AG09319 (cell line): ENCODE measurements around the gene RHOB.

ENCODE experiments used
- DNase-seq: peaks from one replicate; pipeline ENCODE4 v3.0.0-alpha.2; 2010; ENCODE audit warnings: low read depth; ENCODE audit errors: extremely low read depth
- CTCF ChIP-seq: IDR thresholded peaks from 2 replicates; pipeline ENCODE4 v1.5.1; 2011; ENCODE audit warnings: low read depth, mild to moderate bottlenecking, inconsistent platforms, low read length, moderate library complexity

Gene RHOB

GRCh38 chr2:20446255-20446916 lies 488 bp upstream of the RHOB start:
- TF ChIP-seq CTCF = no peak
- DNase-seq = no peak

GRCh38 chr2:20447437-20448245 lies 767 bp downstream of the RHOB start:
- DNase-seq = no peak
- TF ChIP-seq CTCF = no peak; the same call in 1 of the 2 replicates

- TF ChIP-seq CTCF = no peak; the same call in 1 of the 2 replicates
- DNase-seq = no peak
Observed at GRCh38 chr2:20448246-20448976, 1.5 kb downstream of the RHOB start.

GRCh38 chr2:20448977-20449306 lies 2.1 kb downstream of the RHOB start:
- no peak for TF ChIP-seq CTCF
- DNase-seq = no peak

GRCh38 chr2:20449501-20450200 lies 2.8 kb downstream of the RHOB start:
- no peak for DNase-seq
- no peak for TF ChIP-seq CTCF

- peak; percentile 73 for DNase-seq
- no peak for TF ChIP-seq CTCF
Observed at GRCh38 chr2:20450201-20450999, 3.5 kb downstream of the RHOB start.
